KG1 (cell line): Measurements from ENCODE around the gene FAT2.

Experiments
- DNase-seq: peaks from one replicate; lab custom pipeline; 2025; lab: John Stamatoyannopoulos, UW

The FAT2 gene

GRCh38 chr5:151591144-151591819 lies at the start of gene FAT2:
Gene FAT2 (minus strand): TSS chr5:151591331. CDS start chr5:151568931, 22,400 bp downstream.
- DNase-seq, result no peak

- no peak for DNase-seq
Measured at GRCh38 chr5:151638619-151639018, 47.5 kb upstream of the FAT2 start.

GRCh38 chr5:151637676-151638075 lies 46.5 kb upstream of the FAT2 start:
- no peak for DNase-seq

GRCh38 chr5:151633892-151634291 lies 42.8 kb upstream of the FAT2 start:
- DNase-seq, result no peak

GRCh38 chr5:151632941-151633340 lies 41.8 kb upstream of the FAT2 start:
- DNase-seq, result no peak

- no peak for DNase-seq
Measured at GRCh38 chr5:151632524-151632923, 41.4 kb upstream of the FAT2 start.

- no peak for DNase-seq
Measured at GRCh38 chr5:151631941-151632340, 40.8 kb upstream of the FAT2 start.

- no peak for DNase-seq
Measured at GRCh38 chr5:151630088-151630487, 39.0 kb upstream of the FAT2 start.

- DNase-seq, result no peak
Measured at GRCh38 chr5:151628112-151628823, 37.1 kb upstream of the FAT2 start.

GRCh38 chr5:151627650-151628049 lies 36.5 kb upstream of the FAT2 start:
- no peak for DNase-seq

GRCh38 chr5:151625285-151625684 lies 34.2 kb upstream of the FAT2 start:
- DNase-seq, result no peak

- no peak for DNase-seq
Measured at GRCh38 chr5:151624476-151624875, 33.3 kb upstream of the FAT2 start.

GRCh38 chr5:151622367-151623088 lies 31.4 kb upstream of the FAT2 start:
- DNase-seq, result no peak

GRCh38 chr5:151620461-151620840 lies 29.3 kb upstream of the FAT2 start:
- DNase-seq, result no peak

GRCh38 chr5:151619812-151620460 lies 28.8 kb upstream of the FAT2 start:
- no peak for DNase-seq

- DNase-seq, result no peak
Measured at GRCh38 chr5:151618907-151619306, 27.8 kb upstream of the FAT2 start.

GRCh38 chr5:151617841-151618710 lies 26.9 kb upstream of the FAT2 start:
- DNase-seq, result no peak

- DNase-seq, result no peak
Measured at GRCh38 chr5:151617383-151617840, 26.3 kb upstream of the FAT2 start.

- no peak for DNase-seq
Measured at GRCh38 chr5:151615431-151615830, 24.3 kb upstream of the FAT2 start.

- DNase-seq, result no peak
Measured at GRCh38 chr5:151614565-151614964, 23.4 kb upstream of the FAT2 start.

GRCh38 chr5:151612689-151613427 lies 21.7 kb upstream of the FAT2 start:
- no peak for DNase-seq
